Measurements from ENCODE around the gene MCU. TPM values are rescaled to one million over a fixed set of nuclear protein-coding genes. Genes with fewer than 3 reads are reported as not detected.

MCU gene
- polyA plus RNA-seq, 1 of the 3 experiments (the other 2 are of a cell fraction): 20.6 TPM

DNA sequence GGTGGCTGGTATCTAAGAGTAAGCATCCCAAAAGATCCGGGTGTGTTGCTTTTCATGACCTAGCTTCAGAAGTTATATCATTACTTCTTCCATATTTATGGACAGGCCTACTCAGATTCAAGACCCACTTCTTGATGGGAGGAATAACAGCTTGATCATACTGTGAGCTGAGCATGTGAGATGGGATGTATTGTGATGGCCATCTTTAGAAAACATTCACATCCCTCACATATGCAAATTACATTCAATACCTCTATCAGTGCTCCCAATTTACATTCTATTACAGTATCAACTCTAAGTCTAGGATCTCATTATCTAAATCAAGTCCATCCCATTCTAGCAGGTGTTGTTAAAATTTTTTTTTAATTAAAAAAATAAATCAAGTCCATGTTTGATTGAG lies 101.8 kb downstream of the MCU start:
- no peak overlapping the region for H3K27ac ChIP-seq (ENCODE audit: low read depth in 2 of 2, low read length in 1 of 2)
- DNase-seq: no peak
- no peaks in the 10 kb centered on the region; a peak in 2 of 4 replicates for H3K4me1 ChIP-seq (ENCODE audit: control insufficient read depth in 1 of 2, insufficient read depth in 2 of 2, low read depth in 1 of 2, low read length in 1 of 2)
- no peak overlapping the region for H3K9ac ChIP-seq
- no peak overlapping the region for H3K4me3 ChIP-seq (ENCODE audit: low read depth in 2 of 2, low read length in 1 of 2)
- TF ChIP-seq CHD2 (IDR thresholded peaks at IDR 0.05; ENCODE audit: low read length, partially characterized antibody): no peak
- TF ChIP-seq ZBTB33 (IDR thresholded peaks at IDR 0.05; ENCODE audit: borderline replicate concordance, low read depth): no peak
- TF ChIP-seq, protein P1, sequence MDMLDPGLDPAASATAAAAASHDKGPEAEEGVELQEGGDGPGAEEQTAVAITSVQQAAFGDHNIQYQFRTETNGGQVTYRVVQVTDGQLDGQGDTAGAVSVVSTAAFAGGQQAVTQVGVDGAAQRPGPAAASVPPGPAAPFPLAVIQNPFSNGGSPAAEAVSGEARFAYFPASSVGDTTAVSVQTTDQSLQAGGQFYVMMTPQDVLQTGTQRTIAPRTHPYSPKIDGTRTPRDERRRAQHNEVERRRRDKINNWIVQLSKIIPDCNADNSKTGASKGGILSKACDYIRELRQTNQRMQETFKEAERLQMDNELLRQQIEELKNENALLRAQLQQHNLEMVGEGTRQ (IDR thresholded peaks at IDR 0.05; ENCODE audit: borderline replicate concordance, low read depth, low read length): no peak
- no peak for TF ChIP-seq SIN3A (IDR thresholded peaks at IDR 0.05; ENCODE audit: borderline replicate concordance, low read depth, low read length)
- no peak for TF ChIP-seq MXI1 (IDR thresholded peaks at IDR 0.05; ENCODE audit: low read depth, low read length)
- no peak for TF ChIP-seq REST (IDR thresholded peaks at IDR 0.05; ENCODE audit: low read depth, low read length)
- no peak for TF ChIP-seq EZH2phosphoT487 (IDR thresholded peaks at IDR 0.05; ENCODE audit: borderline replicate concordance, low read depth)
- TF ChIP-seq RAD21 (IDR thresholded peaks at IDR 0.05; ENCODE audit: low read length): no peak
- no peak for TF ChIP-seq FOXJ3 (CRISPR knock-in tag; IDR thresholded peaks at IDR 0.05)
- TF ChIP-seq JUND (IDR thresholded peaks at IDR 0.05): no peak
- TF ChIP-seq RFX5 (IDR thresholded peaks at IDR 0.05; ENCODE audit: low read length): no peak
- TF ChIP-seq YY1 (IDR thresholded peaks at IDR 0.05; ENCODE audit: low read depth): no peak
- H3K9me2 ChIP-seq: no peaks in the 10 kb centered on the region
- CTCF ChIA-PET: no interaction called here
- 85% methylated on average over 1 of the region's 1 CpG for WGBS (ENCODE audit: low lambda C conversion rate)
- peaks cover 3% of the 10 kb centered on the region; the same call in 1 of the 2 replicates for H4K20me1 ChIP-seq (ENCODE audit: insufficient read depth)
- H3K4me2 ChIP-seq: no peak overlapping the region
- no peak overlapping the region for H2AFZ ChIP-seq (ENCODE audit: low read depth)
- H3K27me3 ChIP-seq (ENCODE audit: insufficient read depth): no peaks in the 10 kb centered on the region
- no peaks in the 10 kb centered on the region for H3K36me3 ChIP-seq (replicated peaks in 1 of 2; ENCODE audit: control insufficient read depth in 1 of 2, insufficient read depth in 2 of 2, low read length in 1 of 2)
- no peaks in the 10 kb centered on the region for H3K9me3 ChIP-seq
- H3K79me2 ChIP-seq (ENCODE audit: insufficient read depth): peaks cover 16% of the 10 kb centered on the region; the same call in 1 of the 2 replicates
- POLR2A ChIA-PET: no interaction called here
- peaks cover 12% of the 10 kb centered on the region for H3F3A ChIP-seq (replicated peaks; ENCODE audit: insufficient read depth)

All from SK-N-SH (cell line).